Activated CD4-positive, alpha-beta T cell treated with anti-CD3 and anti-CD28 coated beads for 36 hours (primary cell): Measurements from ENCODE around the gene RAPGEF1. TPM values are rescaled to one million over a fixed set of nuclear protein-coding genes. Genes with fewer than 3 reads are reported as not detected.

Experiments used
- ATAC-seq: fragments of 200-7000 bp; cut with Tn5 transposase; one replicate; pipeline ENCODE4 v1.10.0; 2021; ENCODE audit warnings: mild to moderate bottlenecking, moderate library complexity
- CTCF ChIA-PET: fragments of 350-600 bp; sonication (Branson Sonifier 250); formaldehyde crosslinking; loops from one replicate; lab custom pipeline; 2021; ENCODE audit warnings: antibody characterized with exemption; lab: Charles Lee
- POLR2A ChIA-PET: fragments of 350-600 bp; sonication (Branson Sonifier 250); formaldehyde crosslinking; loops from one replicate; lab custom pipeline; 2021; ENCODE audit warnings: antibody characterized with exemption, inconsistent platforms; lab: Charles Lee
- DNase-seq: peaks from one replicate; pipeline ENCODE4 v3.0.0-alpha.2; 2020
- H3K27ac Mint-ChIP-seq: one replicate; pipeline ENCODE4 v1.8.0; 2021; ENCODE audit warnings: mixed read lengths
- H3K27me3 Mint-ChIP-seq: one replicate; pipeline ENCODE4 v1.8.0; 2021; ENCODE audit warnings: mixed read lengths
- H3K36me3 Mint-ChIP-seq: one replicate; pipeline ENCODE4 v1.8.0; 2021; ENCODE audit warnings: low read depth, mixed read lengths
- H3K4me1 Mint-ChIP-seq: one replicate; pipeline ENCODE4 v1.8.0; 2021; ENCODE audit warnings: mixed read lengths
- H3K4me3 Mint-ChIP-seq: one replicate; pipeline ENCODE4 v1.8.0; 2021; ENCODE audit warnings: mild to moderate bottlenecking, moderate library complexity, mixed read lengths
- H3K9me3 Mint-ChIP-seq: one replicate; pipeline ENCODE4 v1.8.0; 2021; ENCODE audit warnings: low read depth, mixed read lengths
- intact Hi-C, 2 experiments: fragments of 100-400 bp; cut with DNase I in 1 of 2; cut with micrococcal nuclease in 1 of 2; formaldehyde crosslinking; loops; one replicate each; pipeline versions ENCODE4 v1.14.2 to v1.15.1; 2022 to 2024; cut with DNase I, micrococcal nuclease
- total RNA-seq, 2 experiments: library from RNA; stranded (reverse); gene quantifications; one replicate each; pipeline ENCODE4 v1.2.3, GENCODE V29; 2021

Gene RAPGEF1
- total RNA-seq, 2 experiments from 2014 or later = 86.7 to 108 TPM

- H3K27ac Mint-ChIP-seq = peak overlapping the region; percentile 48
- ChIA-PET CTCF (interaction anchor here (0.6 to 2.2 kb wide), 5 partner anchors 11 to 108 kb away, joined by 3 to 15 read pairs (median 4); no protein-coding TSS in a partner anchor), POLR2A (interaction anchor here (1.2 to 2.9 kb wide), 3 partner anchors 17 to 66 kb away, joined by 3 to 9 read pairs (median 5); no protein-coding TSS in a partner anchor)
- intact Hi-C loops = loop anchor here in 1 of 2 experiments (1.0 kb wide), 1 partner anchor 30 kb away; no protein-coding TSS in a partner anchor
- H3K27me3 Mint-ChIP-seq = no peaks in the 10 kb centered on the region
- peaks cover 94% of the 10 kb centered on the region for H3K4me1 Mint-ChIP-seq
- H3K4me3 Mint-ChIP-seq = peak overlapping the region; percentile 16
- DNase-seq (no peak), ATAC-seq (no peak)
- no peaks in the 10 kb centered on the region for H3K9me3 Mint-ChIP-seq
- peaks cover 21% of the 10 kb centered on the region for H3K36me3 Mint-ChIP-seq
These were observed 31.5 kb downstream of the RAPGEF1 start for GRCh38 chr9:131708226-131709002.

- POLR2A ChIA-PET = interaction anchor here (1.4 kb wide), 1 partner anchor 65 kb away, joined by 5 read pairs; no protein-coding TSS in a partner anchor
- Mint-ChIP-seq H3K4me3 (no peak overlapping the region), H3K9me3 (no peaks in the 10 kb centered on the region), H3K4me1 (peaks cover 93% of the 10 kb centered on the region), H3K27me3 (no peaks in the 10 kb centered on the region), H3K27ac (peak overlapping the region; percentile 48), H3K36me3 (peaks cover 18% of the 10 kb centered on the region)
- CTCF ChIA-PET = no interaction called here
- DNase-seq = no peak
- ATAC-seq = peak; percentile 18
- intact Hi-C loops = no loop called here
These were observed 32.1 kb downstream of the RAPGEF1 start for GRCh38 chr9:131707733-131708157.

GRCh38 chr9:131707050-131707449 is 32.8 kb downstream of the RAPGEF1 start:
- no peak overlapping the region for H3K4me3 Mint-ChIP-seq
- DNase-seq (no peak), ATAC-seq (no peak)
- peaks cover 92% of the 10 kb centered on the region for H3K4me1 Mint-ChIP-seq
- intact Hi-C loops = no loop called here
- no peaks in the 10 kb centered on the region for H3K27me3 Mint-ChIP-seq
- H3K36me3 Mint-ChIP-seq = peaks cover 16% of the 10 kb centered on the region
- peak overlapping the region; percentile 74 for H3K27ac Mint-ChIP-seq
- ChIA-PET POLR2A (no interaction called here), CTCF (no interaction called here)
- no peaks in the 10 kb centered on the region for H3K9me3 Mint-ChIP-seq

DNA sequence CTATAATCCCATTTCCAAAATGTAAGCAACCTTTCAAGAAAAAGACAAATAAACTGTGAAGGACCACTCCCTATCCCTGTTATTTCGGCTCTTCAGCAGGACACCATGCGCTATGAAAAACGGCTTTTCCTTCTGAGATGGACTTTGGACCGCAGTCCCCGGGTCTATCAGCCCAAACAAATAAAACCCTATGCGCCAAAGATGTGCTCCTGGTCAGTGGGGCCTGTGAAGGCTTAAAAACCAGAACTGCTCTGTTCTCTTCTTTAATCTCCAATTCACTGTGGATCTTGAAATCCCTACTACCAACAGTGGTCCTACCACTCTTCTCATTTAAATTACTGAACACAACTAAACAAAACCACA is 33.3 kb downstream of the RAPGEF1 start:
- Mint-ChIP-seq H3K4me1 (peaks cover 91% of the 10 kb centered on the region), H3K9me3 (no peaks in the 10 kb centered on the region), H3K36me3 (peaks cover 16% of the 10 kb centered on the region), H3K27me3 (no peaks in the 10 kb centered on the region), H3K27ac (peak overlapping the region; percentile 74), H3K4me3 (no peak overlapping the region)
- CTCF ChIA-PET = no interaction called here
- ATAC-seq = no peak
- DNase-seq = no peak
- intact Hi-C loops = no loop called here
- POLR2A ChIA-PET = no interaction called here

- DNase-seq (no peak), ATAC-seq (no peak)
- POLR2A ChIA-PET = interaction anchor here (1.0 to 1.7 kb wide), 2 partner anchors 28 to 32 kb away, joined by 3 read pairs; no protein-coding TSS in a partner anchor
- CTCF ChIA-PET = no interaction called here
- H3K27me3 Mint-ChIP-seq = no peaks in the 10 kb centered on the region
- no peak overlapping the region for H3K27ac Mint-ChIP-seq
- H3K9me3 Mint-ChIP-seq = no peaks in the 10 kb centered on the region
- H3K4me1 Mint-ChIP-seq = peaks cover 83% of the 10 kb centered on the region
- H3K36me3 Mint-ChIP-seq = peaks cover 13% of the 10 kb centered on the region
- no peak overlapping the region for H3K4me3 Mint-ChIP-seq
- intact Hi-C loops = no loop called here
These were observed 34.9 kb downstream of the RAPGEF1 start for GRCh38 chr9:131704988-131705387.

DNA sequence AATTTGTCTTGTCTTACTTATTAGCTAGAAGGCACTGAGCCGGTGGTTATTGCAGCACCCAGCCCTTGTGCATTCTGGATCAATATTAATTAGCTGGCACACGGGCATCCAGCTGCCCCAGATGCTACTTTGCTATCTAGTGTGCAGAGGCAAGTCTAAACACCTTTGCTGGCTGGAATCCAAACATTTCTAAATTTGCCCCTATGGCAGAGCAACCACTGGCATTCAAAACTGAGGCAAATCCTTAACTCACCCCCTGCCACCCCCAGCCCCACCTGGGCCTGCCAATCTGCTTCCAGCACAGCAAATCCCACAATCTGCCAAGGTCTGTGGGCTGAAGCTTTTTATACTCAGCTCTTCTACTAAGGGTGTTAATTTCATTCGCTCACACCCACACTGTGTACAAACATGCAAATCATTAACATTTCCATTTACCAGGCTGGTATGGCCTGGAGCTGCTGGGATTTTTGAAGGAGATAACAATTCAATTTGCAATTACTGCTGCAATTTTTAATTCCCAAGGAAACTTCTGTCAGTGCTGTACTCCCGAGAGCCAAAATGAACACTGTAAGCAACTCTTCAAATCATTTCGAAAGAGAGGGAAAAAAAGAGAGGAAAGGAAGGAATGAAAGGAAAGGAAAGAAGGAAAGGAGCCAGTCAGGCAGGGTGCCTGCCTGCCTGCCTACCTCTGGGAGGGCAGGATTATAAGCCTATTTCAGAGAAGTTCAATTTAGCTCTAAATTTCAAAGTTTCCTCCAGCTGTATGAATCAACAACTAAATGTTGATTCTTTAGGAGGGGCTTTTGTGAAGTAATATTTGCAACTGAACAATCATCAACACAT is 35.5 kb downstream of the RAPGEF1 start:
- H3K9me3 Mint-ChIP-seq = no peaks in the 10 kb centered on the region
- H3K4me1 Mint-ChIP-seq = peaks cover 83% of the 10 kb centered on the region
- POLR2A ChIA-PET = interaction anchor here (1.0 to 1.7 kb wide), 3 partner anchors 27 to 37 kb away, joined by 3 to 4 read pairs (median 3); no protein-coding TSS in a partner anchor
- H3K4me3 Mint-ChIP-seq = no peak overlapping the region
- no peak for ATAC-seq
- intact Hi-C loops = no loop called here
- CTCF ChIA-PET = interaction anchor here (0.5 to 0.9 kb wide), 2 partner anchors 9 to 256 kb away, joined by 3 to 4 read pairs; no protein-coding TSS in a partner anchor
- peak overlapping the region; percentile 5 for H3K27ac Mint-ChIP-seq
- no peaks in the 10 kb centered on the region for H3K27me3 Mint-ChIP-seq
- DNase-seq = no peak
- H3K36me3 Mint-ChIP-seq = peaks cover 12% of the 10 kb centered on the region

DNA sequence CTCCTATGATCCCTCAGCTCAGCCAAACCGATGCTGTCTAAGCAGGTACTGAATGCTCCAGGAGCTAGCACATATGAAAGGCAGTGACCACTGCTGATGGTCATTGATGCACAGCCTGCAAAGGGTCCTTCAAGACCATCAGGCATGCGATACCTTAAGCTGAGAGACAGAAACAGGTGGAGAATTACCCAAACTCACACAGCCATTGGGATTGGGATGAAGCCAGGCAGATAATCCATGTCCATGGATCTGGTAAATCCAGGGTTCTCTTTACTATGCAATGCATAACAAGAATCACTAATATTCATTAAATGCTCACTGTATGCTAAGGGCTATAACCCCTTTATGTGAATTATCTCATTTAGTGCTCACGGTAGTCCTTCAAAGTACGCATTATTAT is 36.2 kb downstream of the RAPGEF1 start:
- no peaks in the 10 kb centered on the region for H3K27me3 Mint-ChIP-seq
- peaks cover 83% of the 10 kb centered on the region for H3K4me1 Mint-ChIP-seq
- no peaks in the 10 kb centered on the region for H3K9me3 Mint-ChIP-seq
- intact Hi-C loops = no loop called here
- H3K4me3 Mint-ChIP-seq = no peak overlapping the region
- POLR2A ChIA-PET = interaction anchor here (1.3 to 1.7 kb wide), 2 partner anchors 26 to 36 kb away, joined by 3 to 4 read pairs; no protein-coding TSS in a partner anchor
- H3K36me3 Mint-ChIP-seq = peaks cover 9% of the 10 kb centered on the region
- no peak for ATAC-seq
- no peak for DNase-seq
- H3K27ac Mint-ChIP-seq = no peak overlapping the region
- CTCF ChIA-PET = interaction anchor here (0.5 to 0.9 kb wide), 2 partner anchors 8 to 255 kb away, joined by 3 to 4 read pairs; no protein-coding TSS in a partner anchor

DNA sequence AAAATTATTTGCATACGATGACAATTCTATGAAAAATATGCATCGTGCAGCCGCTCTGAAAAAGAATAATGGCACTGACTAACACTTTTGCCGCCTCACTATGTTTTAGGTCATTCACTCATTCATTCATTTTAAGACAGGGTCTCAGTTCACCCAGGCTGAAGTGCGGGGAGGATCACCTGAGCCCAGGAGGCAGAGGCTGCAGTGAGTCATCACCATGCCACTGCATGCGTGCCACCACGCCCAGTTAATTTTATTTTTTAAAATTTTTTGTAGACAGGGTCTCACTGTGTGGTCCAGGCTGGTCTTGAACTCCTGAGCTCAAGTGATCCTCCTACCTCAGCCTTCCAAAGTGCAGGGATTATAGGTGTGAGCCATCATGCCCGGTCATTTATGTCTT is 37.0 kb downstream of the RAPGEF1 start:
- intact Hi-C loops = no loop called here
- peaks cover 83% of the 10 kb centered on the region for H3K4me1 Mint-ChIP-seq
- CTCF ChIA-PET = no interaction called here
- POLR2A ChIA-PET = no interaction called here
- H3K4me3 Mint-ChIP-seq = no peak overlapping the region
- ATAC-seq (no peak), DNase-seq (no peak)
- no peaks in the 10 kb centered on the region for H3K27me3 Mint-ChIP-seq
- H3K9me3 Mint-ChIP-seq = no peaks in the 10 kb centered on the region
- H3K36me3 Mint-ChIP-seq = peaks cover 7% of the 10 kb centered on the region
- no peak overlapping the region for H3K27ac Mint-ChIP-seq

GRCh38 chr9:131701789-131702337 is 38.0 kb downstream of the RAPGEF1 start:
- no peak for DNase-seq
- H3K4me3 Mint-ChIP-seq = no peak overlapping the region
- H3K9me3 Mint-ChIP-seq = no peaks in the 10 kb centered on the region
- no peak for ATAC-seq
- ChIA-PET POLR2A (no interaction called here), CTCF (interaction anchor here (0.6 to 1.0 kb wide), 2 partner anchors 8 to 13 kb away, joined by 3 read pairs; no protein-coding TSS in a partner anchor)
- no peak overlapping the region for H3K27ac Mint-ChIP-seq
- H3K36me3 Mint-ChIP-seq = peaks cover 5% of the 10 kb centered on the region
- H3K27me3 Mint-ChIP-seq = no peaks in the 10 kb centered on the region
- intact Hi-C loops = no loop called here
- H3K4me1 Mint-ChIP-seq = peaks cover 78% of the 10 kb centered on the region

DNA sequence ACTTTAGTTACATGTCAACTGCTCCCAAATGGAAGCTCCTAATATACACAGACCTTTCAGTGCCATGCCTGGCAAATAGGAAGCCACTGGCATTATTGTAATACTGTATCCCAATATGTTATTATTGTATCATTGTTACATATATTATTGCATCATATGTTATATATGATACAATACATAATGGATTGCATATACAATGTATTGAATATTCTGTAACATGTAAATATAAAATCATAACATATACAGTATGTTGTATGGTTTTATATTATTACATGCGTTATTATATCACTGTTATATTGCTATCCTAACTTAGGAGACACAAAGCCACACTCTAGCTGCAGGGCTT is 38.5 kb downstream of the RAPGEF1 start:
- H3K36me3 Mint-ChIP-seq = peaks cover under 1% of the 10 kb centered on the region
- no peaks in the 10 kb centered on the region for H3K27me3 Mint-ChIP-seq
- CTCF ChIA-PET = interaction anchor here (0.6 to 1.0 kb wide), 2 partner anchors 8 to 14 kb away, joined by 3 read pairs; no protein-coding TSS in a partner anchor
- no peaks in the 10 kb centered on the region for H3K9me3 Mint-ChIP-seq
- intact Hi-C loops = no loop called here
- H3K27ac Mint-ChIP-seq = no peak overlapping the region
- no peak overlapping the region for H3K4me3 Mint-ChIP-seq
- DNase-seq = no peak
- no peak for ATAC-seq
- POLR2A ChIA-PET = no interaction called here
- H3K4me1 Mint-ChIP-seq = peaks cover 76% of the 10 kb centered on the region
